NCI-H2081 treated with DMSO at 0.1 percent for 48 hours (cell line): ENCODE measurements around the gene ZNF500.

Experiments
- DNase-seq: peaks from one replicate; lab custom pipeline; 2025; lab: John Stamatoyannopoulos, UW

Gene ZNF500

DNA sequence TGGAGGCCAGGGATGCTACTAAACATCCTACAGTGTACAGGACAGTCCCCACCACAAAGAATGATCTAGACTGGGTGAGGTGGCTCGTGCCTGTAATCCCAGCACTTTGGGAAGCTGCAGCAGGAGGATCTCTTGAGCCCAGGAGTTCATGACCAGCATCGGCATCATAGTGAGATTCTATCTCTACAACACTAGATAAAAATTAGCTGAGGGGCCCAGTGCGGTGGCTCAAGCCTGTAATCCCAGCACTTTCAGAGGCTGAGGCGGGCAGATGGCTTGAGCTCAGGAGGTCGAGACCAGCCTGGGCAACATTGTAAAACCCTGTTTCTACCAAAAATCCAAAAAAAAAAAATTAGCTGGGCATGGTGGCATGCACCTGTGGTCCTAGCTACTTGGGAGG, 5.4 kb upstream of the ZNF500 start:
- DNase-seq = no peak

GRCh38 chr16:4771646-4772045, 4.7 kb upstream of the ZNF500 start:
- DNase-seq = no peak

GRCh38 chr16:4769306-4769638, 2.3 kb upstream of the ZNF500 start:
- no peak for DNase-seq

DNA sequence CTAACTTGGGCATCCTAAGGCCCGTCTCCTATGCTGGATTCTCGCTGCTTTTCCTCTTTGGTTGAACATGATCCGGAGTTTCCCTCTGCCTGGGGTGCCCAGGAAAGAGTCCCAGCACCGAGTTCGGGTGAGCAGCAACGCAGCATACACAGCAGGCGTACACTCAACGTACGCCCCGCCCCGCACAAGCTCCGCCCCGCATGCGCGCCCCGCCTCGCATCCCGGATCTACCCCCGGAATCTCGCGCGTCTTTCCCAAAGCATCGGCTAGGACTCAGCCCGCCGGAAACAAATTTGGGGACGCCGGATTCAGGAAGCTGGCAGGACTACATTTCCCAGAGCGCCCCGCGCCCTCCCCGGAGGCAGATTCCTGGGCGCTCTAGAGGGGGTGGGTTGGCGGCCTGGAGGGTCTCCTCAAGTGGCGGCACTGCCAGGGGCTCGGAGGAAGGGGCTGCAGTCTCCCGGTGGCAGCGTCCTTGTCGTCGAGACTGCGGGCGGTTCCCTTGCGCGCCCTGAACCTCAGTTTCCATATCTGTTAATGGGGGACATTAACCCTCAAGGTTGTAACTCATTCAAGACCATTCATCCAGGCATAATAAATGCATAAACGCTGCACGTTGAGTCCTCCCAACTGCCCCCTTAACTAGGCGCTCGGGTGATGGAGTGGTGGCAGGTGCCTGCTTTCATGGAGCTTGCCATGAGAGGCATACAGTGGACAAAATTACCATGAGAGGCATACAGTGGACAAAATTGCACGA, 1.8 kb upstream of the ZNF500 start:
- peak; percentile 83 for DNase-seq

DNA sequence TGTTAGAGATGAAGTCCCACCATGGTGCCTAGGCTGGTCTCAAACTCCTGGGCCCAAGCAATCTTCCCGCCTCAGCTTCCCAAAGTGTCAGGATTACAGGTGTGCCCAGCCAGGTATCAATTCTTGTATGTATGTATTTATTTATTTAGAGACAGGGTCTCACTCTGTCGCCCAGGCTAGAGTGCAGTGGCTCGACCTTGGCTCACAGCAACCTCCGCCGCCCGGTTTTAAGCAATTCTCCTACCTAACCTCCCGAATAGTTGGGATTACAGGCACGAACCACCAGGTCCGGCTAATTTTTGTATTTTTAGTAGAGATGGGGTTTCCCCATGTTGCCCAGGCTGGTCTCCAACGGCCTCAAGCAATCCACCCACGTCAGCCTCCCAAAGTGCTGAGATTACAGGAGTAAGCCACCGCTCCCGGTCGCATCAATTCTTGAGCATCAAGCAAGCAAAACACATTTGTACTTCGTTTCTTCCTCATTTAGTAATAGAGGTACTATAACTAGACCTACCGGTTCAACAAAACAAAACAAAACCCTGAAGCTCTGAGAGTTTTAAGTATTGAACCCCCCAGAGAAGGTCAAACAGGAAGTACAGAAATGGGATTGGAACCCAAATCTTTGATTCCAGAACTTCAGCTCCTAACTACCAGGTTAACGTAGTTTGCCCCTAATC, 1.0 kb upstream of the ZNF500 start:
- no peak for DNase-seq

GRCh38 chr16:4765511-4766474, 1.2 kb downstream of the ZNF500 start:
- DNase-seq = no peak

- DNase-seq = no peak
Measured at GRCh38 chr16:4763791-4764190, 3.2 kb downstream of the ZNF500 start.

- DNase-seq = no peak
Measured at GRCh38 chr16:4762205-4762604, 4.8 kb downstream of the ZNF500 start.

- DNase-seq = no peak
Measured at GRCh38 chr16:4760221-4760910, 6.6 kb downstream of the ZNF500 start.

- no peak for DNase-seq
Measured at GRCh38 chr16:4755687-4756086, 11.3 kb downstream of the ZNF500 start.

DNA sequence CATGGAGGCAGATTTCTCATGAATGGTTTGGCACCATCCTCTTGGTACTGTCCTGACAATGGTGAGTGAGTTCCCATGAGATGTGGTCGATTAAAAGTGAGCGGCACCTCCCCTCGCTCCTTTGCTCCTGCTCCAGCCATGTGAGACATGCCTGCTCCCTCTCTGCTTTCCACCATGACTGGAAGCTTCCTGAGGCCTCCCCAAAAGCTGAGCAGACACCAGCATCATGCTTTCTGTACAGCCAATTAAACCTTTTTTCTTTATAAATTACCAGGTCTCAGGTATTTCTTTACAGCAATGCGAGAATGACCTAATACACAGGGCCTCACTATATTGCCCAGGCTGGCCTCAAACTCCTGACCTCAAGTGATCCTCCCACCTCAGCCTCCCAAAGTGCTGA, 12.1 kb downstream of the ZNF500 start:
- DNase-seq = no peak

DNA sequence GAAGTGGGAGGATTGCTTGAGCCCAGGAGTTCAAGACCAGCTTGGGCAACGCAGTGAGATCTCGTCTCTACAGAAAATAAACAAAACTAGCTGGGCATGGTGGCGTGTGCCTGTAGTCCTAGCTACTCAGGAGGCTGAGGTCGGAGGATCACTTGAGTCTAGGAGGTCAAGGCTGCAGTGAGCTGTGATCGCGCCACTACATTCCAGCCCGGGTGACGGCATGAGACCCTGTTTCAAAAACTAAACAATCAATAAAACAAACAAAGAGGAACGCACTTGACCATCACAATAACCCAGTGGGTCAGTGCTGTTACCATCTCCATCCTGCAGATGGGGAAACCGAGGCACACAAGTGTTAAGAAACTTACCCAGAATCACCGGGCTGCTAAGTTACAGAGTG, 13.7 kb downstream of the ZNF500 start:
- DNase-seq = no peak

- DNase-seq = no peak
Measured at GRCh38 chr16:4752351-4753100, 14.4 kb downstream of the ZNF500 start.

DNA sequence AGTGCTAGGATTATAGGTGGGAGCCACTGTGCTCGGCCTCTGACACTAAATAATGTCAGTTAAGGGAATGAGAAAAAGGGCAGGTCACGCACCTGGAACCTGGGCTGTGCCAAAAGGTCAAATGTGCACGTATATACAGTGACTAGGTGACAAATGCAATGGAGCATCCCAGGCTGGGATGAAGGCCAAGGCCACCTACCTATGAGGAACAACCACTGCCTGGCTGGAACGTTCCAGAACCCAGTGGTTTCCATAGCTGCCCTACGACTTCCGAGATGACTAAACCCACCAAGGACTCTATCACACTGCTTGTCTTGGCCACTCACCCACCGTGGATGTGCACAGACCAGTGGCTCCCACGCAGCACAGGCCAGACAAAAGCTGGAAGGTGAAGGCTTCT, 16.1 kb downstream of the ZNF500 start:
- DNase-seq = no peak

GRCh38 chr16:4749700-4750257, 17.2 kb downstream of the ZNF500 start:
- no peak for DNase-seq

DNA sequence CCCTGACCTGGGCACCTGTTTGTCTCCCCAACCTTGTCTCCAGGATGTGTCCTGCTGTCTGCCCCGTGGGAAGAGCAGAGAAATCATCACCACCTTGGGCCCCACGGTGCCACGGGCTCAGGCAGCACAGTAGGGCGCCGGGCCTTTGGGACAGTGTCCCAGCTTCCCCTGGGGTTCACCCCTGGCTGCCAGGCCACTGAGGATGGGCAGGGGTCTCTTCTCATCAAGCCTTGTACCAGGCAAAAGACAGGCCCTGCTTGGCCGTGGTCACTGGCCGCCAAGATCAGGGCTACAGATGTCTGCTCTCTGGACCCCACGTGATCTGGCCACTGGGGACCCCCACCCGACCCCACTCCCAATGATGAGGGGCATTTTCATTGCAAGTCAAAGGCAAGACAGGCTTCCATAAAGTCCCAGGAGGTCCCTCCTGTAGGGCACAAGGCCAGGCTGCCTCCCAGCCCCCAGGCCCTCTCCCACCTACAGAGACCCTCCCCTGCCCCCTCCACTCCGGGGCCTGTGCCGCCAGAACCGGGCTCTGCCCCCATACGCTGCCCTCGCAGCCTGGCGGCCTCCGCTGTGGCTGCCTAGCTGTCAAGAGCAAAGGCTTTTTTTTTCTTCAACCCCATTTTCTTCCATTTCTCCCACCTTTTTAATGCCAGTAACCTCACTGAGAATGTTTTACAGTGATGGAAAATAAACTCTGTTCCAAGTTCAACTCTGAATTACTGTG, 18.1 kb downstream of the ZNF500 start:
- DNase-seq = no peak

GRCh38 chr16:4747906-4748681, 18.9 kb downstream of the ZNF500 start:
- no peak for DNase-seq

DNA sequence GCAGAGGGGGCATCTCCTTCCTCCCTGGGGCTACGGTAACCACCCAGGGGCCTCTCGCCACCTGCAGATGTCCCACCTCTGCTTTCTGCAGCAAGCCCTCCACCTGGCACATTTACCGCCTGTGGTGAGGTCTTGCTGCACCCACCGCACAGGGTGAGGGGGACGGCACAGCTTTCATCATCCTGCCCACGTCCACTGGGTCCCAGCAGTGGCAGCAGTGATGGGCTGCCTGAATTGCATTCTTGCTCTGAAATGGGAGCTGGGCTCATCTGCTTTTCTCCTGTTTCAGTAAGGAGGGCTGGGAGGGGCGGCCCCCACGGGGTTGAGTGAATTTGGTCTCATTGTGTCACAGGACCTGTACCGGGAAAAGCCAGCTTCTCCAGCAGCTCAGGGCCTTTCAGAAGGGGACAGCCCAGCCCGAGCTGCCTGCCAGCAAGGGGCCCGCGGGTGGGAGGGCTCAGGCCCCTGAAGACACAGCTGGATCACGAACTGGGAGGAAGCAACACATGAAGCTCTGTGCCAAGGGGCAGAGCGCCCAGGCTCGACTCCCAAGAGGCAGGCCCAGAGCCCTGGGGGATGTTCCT, 19.9 kb downstream of the ZNF500 start:
- DNase-seq = no peak

GRCh38 chr16:4746215-4746614, 20.7 kb downstream of the ZNF500 start:
- no peak for DNase-seq
